HepG2 (cell line): Measurements from ENCODE around the gene NELFB. TPM values are rescaled to one million over a fixed set of nuclear protein-coding genes. Genes with fewer than 3 reads are reported as not detected.

Experiments
- ATAC-seq: fragments of 200-7000 bp; cut with Tn5 transposase; 3 replicates; pipeline ENCODE4 v1.9.1; 2020; ENCODE audit warnings: mild to moderate bottlenecking, moderate library complexity
- BruUV-seq: library from RNA; stranded (reverse); fragments of 400-500 nt; replicated peaks from 2 replicates; lab custom pipeline; 2021; lab: Mats Ljungman, UMichigan
- CTCF ChIA-PET: fragments of 300-600 bp; formaldehyde crosslinking; extraction: SDS; loops from one replicate; lab custom pipeline; 2021; ENCODE audit warnings: low total read pairs, inconsistent platforms, low intra/inter-chr PET ratio; lab: Yijun Ruan, JAX
- POLR2A ChIA-PET: fragments of 350-600 bp; sonication (Branson Sonifier 250); formaldehyde crosslinking; loops from one replicate; lab custom pipeline; 2020; ENCODE audit warnings: antibody characterized with exemption, inconsistent platforms; lab: Yijun Ruan, JAX
- DNase-seq: peaks from one replicate; pipeline ENCODE4 v3.0.0-alpha.2; 2015; ENCODE audit warnings: low spot score
- FAIRE-seq: peaks from 3 replicates; lab custom pipeline; 2011; peaks lifted over from hg19 to GRCh38; lab: Jason Lieb, UNC
- H2AFZ ChIP-seq: one replicate; pipeline ENCODE4 v1.6.1; 2011; ENCODE audit warnings: low read length, inconsistent platforms
- H3K27ac ChIP-seq: fragments of 300-600 bp; 3 replicates; pipeline ENCODE4 v1.8.0; 2011; ENCODE audit warnings: mixed run types, mild to moderate bottlenecking, mixed read lengths, low read length, inconsistent platforms; ENCODE audit not compliant: insufficient read depth; ENCODE audit errors: extremely low read length
- H3K27me3 ChIP-seq, 2 experiments: fragments of 200-600 bp in 1 of 2; 2 replicates in 1 of 2; 3 replicates in 1 of 2; pipeline versions ENCODE4 v1.6.0 to v1.8.0; 2011; ENCODE audit warnings: low read length in 2 of 2, mild to moderate bottlenecking in 2 of 2, moderate library complexity in 2 of 2, inconsistent platforms in 1 of 2; ENCODE audit not compliant: insufficient read depth in 2 of 2, control insufficient read depth in 1 of 2
- H3K36me3 ChIP-seq, 2 experiments: fragments of 200-600 bp in 1 of 2; replicated peaks in 1 of 2; 2 replicates in 1 of 2; 3 replicates in 1 of 2; pipeline versions ENCODE4 v1.5.1 to v1.8.0; 2011; ENCODE audit warnings: low read length in 2 of 2, inconsistent platforms in 1 of 2; ENCODE audit not compliant: insufficient read depth in 2 of 2, control insufficient read depth in 1 of 2
- H3K4me1 ChIP-seq: 2 replicates; pipeline ENCODE4 v1.5.1; 2012; ENCODE audit warnings: low read length, inconsistent platforms; ENCODE audit not compliant: insufficient read depth
- H3K4me2 ChIP-seq: 2 replicates; pipeline ENCODE4 v1.6.0; 2011; ENCODE audit warnings: low read depth, low read length, inconsistent platforms
- H3K4me3 ChIP-seq, 3 experiments: fragments of 200-600 bp in 1 of 3; sonication (generic), shearing (Covaris generic) in 1 of 3; replicated peaks in 1 of 3; 2 replicates each; pipeline ENCODE4 v1.5.1; 2011 to 2016; ENCODE audit warnings: low read length in 3 of 3, inconsistent platforms in 2 of 3, low read depth in 2 of 3, mild to moderate bottlenecking in 2 of 3, control low read depth in 1 of 3, mixed read lengths in 1 of 3; ENCODE audit not compliant: insufficient read depth in 1 of 3
- H3K79me2 ChIP-seq: one replicate; pipeline ENCODE4 v1.6.1; 2011; ENCODE audit warnings: low read length, inconsistent platforms; ENCODE audit not compliant: insufficient read depth
- H3K9ac ChIP-seq: 2 replicates; pipeline ENCODE4 v1.6.0; 2011; ENCODE audit warnings: mild to moderate bottlenecking, low read depth, low read length, inconsistent platforms; ENCODE audit not compliant: insufficient read depth
- H3K9me3 ChIP-seq: 2 replicates; pipeline ENCODE4 v1.5.1; 2012; ENCODE audit warnings: mild to moderate bottlenecking, low read length
- H4K20me1 ChIP-seq: 2 replicates; pipeline ENCODE4 v1.6.0; 2011; ENCODE audit warnings: inconsistent platforms, mild to moderate bottlenecking, low read length, moderate library complexity; ENCODE audit not compliant: insufficient read depth
- ARID5B ChIP-seq: IDR thresholded peaks from 2 replicates; pipeline ENCODE4 v1.4.0; 2020; ENCODE audit warnings: mild to moderate bottlenecking, missing genetic modification reagents
- CCAR2 ChIP-seq: fragments of 200-400 bp; formaldehyde crosslinking; optimal IDR thresholded peaks from 2 replicates; pipeline ENCODE3; 2018; ENCODE audit warnings: low read depth, mild to moderate bottlenecking, low read length, moderate library complexity
- HDAC6 ChIP-seq: fragments of 200-600 bp; sonication (generic); IDR thresholded peaks from 2 replicates; pipeline ENCODE4 v1.7.0; 2017; ENCODE audit warnings: mild to moderate bottlenecking, antibody characterized with exemption, low read length, low read depth
- HMGA1 ChIP-seq: sonication (generic); formaldehyde crosslinking; conservative IDR thresholded peaks from 2 replicates; pipeline ENCODE4 v1.4.0; 2020; ENCODE audit warnings: missing genetic modification reagents
- HOXA7 ChIP-seq: sonication (generic); formaldehyde crosslinking; IDR thresholded peaks from 2 replicates; pipeline ENCODE4 v1.8.1; 2022; ENCODE audit warnings: mild to moderate bottlenecking, missing genetic modification reagents, moderate library complexity
- KMT2B ChIP-seq: IDR thresholded peaks from 2 replicates; pipeline ENCODE4 v1.6.1; 2016; ENCODE audit warnings: missing genetic modification reagents, missing compliant biosample characterization
- MAZ ChIP-seq, 2 experiments: sonication (generic) in 1 of 2; formaldehyde crosslinking in 1 of 2; IDR thresholded peaks; 2 replicates each; pipeline versions ENCODE4 v1.5.0 to v1.6.1; 2012 to 2020; ENCODE audit warnings: low read depth in 2 of 2, mild to moderate bottlenecking in 2 of 2, borderline replicate concordance in 1 of 2, improper control_type of control experiment in 1 of 2, low read length in 1 of 2, missing genetic modification reagents in 1 of 2, moderate library complexity in 1 of 2
- PHF20 ChIP-seq: sonication (generic); formaldehyde crosslinking; IDR thresholded peaks from 2 replicates; pipeline ENCODE4 v1.5.0; 2020; ENCODE audit warnings: mild to moderate bottlenecking, missing genetic modification reagents
- RBM22 ChIP-seq: fragments of 200-400 bp; formaldehyde crosslinking; optimal IDR thresholded peaks from 2 replicates; pipeline ENCODE3; 2017; ENCODE audit warnings: mild to moderate bottlenecking, low read length, moderate library complexity
- ZBTB42 ChIP-seq: sonication (generic); formaldehyde crosslinking; IDR thresholded peaks from 2 replicates; pipeline ENCODE4 v1.5.0; 2020; ENCODE audit warnings: mild to moderate bottlenecking, missing genetic modification reagents
- ZBTB8A ChIP-seq: sonication (generic); formaldehyde crosslinking; IDR thresholded peaks from 2 replicates; pipeline ENCODE4 v1.4.0; 2020; ENCODE audit warnings: mild to moderate bottlenecking, low read depth, missing genetic modification reagents, borderline replicate concordance
- ZC3H13 ChIP-seq: sonication (generic); formaldehyde crosslinking; IDR thresholded peaks from 2 replicates; pipeline ENCODE4 v1.8.1; 2023; ENCODE audit warnings: mild to moderate bottlenecking, missing genetic modification reagents, moderate library complexity
- ZIK1 ChIP-seq: sonication (generic); formaldehyde crosslinking; IDR thresholded peaks from 2 replicates; pipeline ENCODE4 v1.5.0; 2020; ENCODE audit warnings: mild to moderate bottlenecking, low read depth, missing genetic modification reagents, borderline replicate concordance
- ZNF331 ChIP-seq: sonication (generic); formaldehyde crosslinking; IDR thresholded peaks from 2 replicates; pipeline ENCODE4 v1.4.0; 2020; ENCODE audit warnings: missing genetic modification reagents
- ZNF468 ChIP-seq: sonication (generic); formaldehyde crosslinking; IDR thresholded peaks from 2 replicates; pipeline ENCODE4 v1.8.0; 2022; ENCODE audit warnings: mild to moderate bottlenecking, moderate library complexity, missing genetic modification reagents
- ZNF782 ChIP-seq: sonication (generic); formaldehyde crosslinking; IDR thresholded peaks from 2 replicates; pipeline ENCODE4 v1.4.0; 2020; ENCODE audit warnings: missing genetic modification reagents, mild to moderate bottlenecking, borderline replicate concordance
- ZNF891 ChIP-seq: sonication (generic); formaldehyde crosslinking; IDR thresholded peaks from 2 replicates; pipeline ENCODE4 v1.5.0; 2020; ENCODE audit warnings: mild to moderate bottlenecking, missing genetic modification reagents
- ZSCAN29 ChIP-seq: sonication (generic); formaldehyde crosslinking; conservative IDR thresholded peaks from 2 replicates; pipeline ENCODE4 v1.4.0; 2020; ENCODE audit warnings: mild to moderate bottlenecking, missing genetic modification reagents
- WGBS: methylation state at CpG from one replicate; pipeline ENCODE4 v1.1.6; 2017; ENCODE audit warnings: low lambda C conversion rate; 5-methylcytosine and 5-hydroxymethylcytosine counted together
- in situ Hi-C: cut with HindIII; loops from 2 replicates; pipeline ENCODE4 v1.10.0; 2017; ENCODE audit warnings: low pct_unique_long_range_greater_than_20kb; ENCODE audit not compliant: extremely low pct_ligation_motif_present
- intact Hi-C: fragments of 100-400 bp; cut with micrococcal nuclease; formaldehyde crosslinking; loops from one replicate; pipeline ENCODE4 v1.10.0; 2022; ENCODE audit not compliant: unreplicated experiment
- polyA plus RNA-seq, 8 experiments: library from polyadenylated mRNA; depleted of rRNA in 3 of 8; stranded (reverse) in 7 of 8; unstranded in 1 of 8; fragments of >200 nt; fragmentation: Illumina TruSeq in 4 of 8; extraction: Trizol in 4 of 8; gene quantifications; 2 replicates each; pipeline versions ENCODE4 v1.2.1 to v1.2.3, GENCODE V29; 2011 to 2016; ENCODE audit warnings: low read depth in 4 of 8, missing spikeins in 1 of 8, mixed read lengths in 1 of 8; ENCODE audit not compliant: insufficient read depth in 1 of 8
- total RNA-seq, 5 experiments: library from RNA; depleted of rRNA; stranded (reverse); fragments of >200 nt; fragmentation: Illumina TruSeq; extraction: Trizol; gene quantifications; 2 replicates each; pipeline ENCODE4 v1.2.3, GENCODE V29; 2016; ENCODE audit warnings: low read depth in 1 of 5
- TF ChIP-seq, protein P1 (sequence below): sonication (generic); formaldehyde crosslinking; IDR thresholded peaks from 2 replicates; pipeline ENCODE4 v1.4.0; 2020; ENCODE audit warnings: low read depth, mild to moderate bottlenecking, missing genetic modification reagents

The NELFB gene
- total and polyA plus RNA-seq, 2 of the 13 experiments (the other 11 are each of a cell fraction or from before 2014, with no cell fraction given): 26.5 to 45.8 TPM

DNA sequence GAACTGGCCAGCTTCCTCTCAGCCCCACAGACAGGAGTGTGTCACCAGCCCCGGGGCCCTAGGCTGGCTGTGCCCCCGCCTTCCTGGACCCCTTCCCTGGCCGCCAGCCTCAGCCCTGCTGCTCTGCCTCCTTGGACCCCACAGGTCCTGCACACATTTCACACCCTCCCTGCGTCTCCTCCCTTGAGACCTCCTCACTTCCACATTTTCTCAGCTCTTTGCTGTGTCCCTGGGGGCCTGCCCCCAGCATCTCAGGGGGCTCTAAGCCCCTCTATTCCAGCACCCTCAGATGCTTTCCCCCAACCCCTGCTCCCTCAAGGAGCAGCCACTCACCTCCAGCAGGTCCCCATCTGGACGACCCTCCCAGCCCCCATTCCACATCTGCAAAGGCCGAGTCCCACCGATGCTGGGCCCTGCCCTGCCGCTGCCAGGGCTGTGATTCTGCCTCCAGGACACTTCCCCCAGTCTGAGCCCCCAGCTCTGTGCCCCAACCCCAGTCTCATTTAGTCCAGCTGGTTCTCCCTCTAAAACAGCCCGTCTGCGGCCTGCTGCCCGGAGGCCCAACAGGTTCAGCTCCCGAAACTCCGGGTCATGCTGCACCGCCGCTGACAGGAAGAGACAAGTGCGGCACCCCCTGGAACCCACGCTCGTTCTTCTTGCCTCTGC is 20.2 kb upstream of the NELFB start:
- CTCF ChIA-PET: interaction anchor here (1.0 to 2.6 kb wide), 3 partner anchors 46 to 72 kb away, joined by 3 to 19 read pairs (median 3); partner anchors contain the start of genes ANAPC2 and SSNA1
- H3K4me2 ChIP-seq: peak overlapping the region; percentile 85
- in situ Hi-C loops: no loop called here
- no peak for TF ChIP-seq RBM22
- peak; percentile 40; the same call in 1 of the 2 replicates for TF ChIP-seq ZC3H13 (CRISPR knock-in tag)
- TF ChIP-seq ZBTB42 (CRISPR knock-in tag): no peak
- TF ChIP-seq ZBTB8A: 0 out of 2 replicates have a peak, but pooled peaks have one; percentile 19
- TF ChIP-seq ZNF782 (CRISPR knock-in tag): 0 out of 2 replicates have a peak, but pooled peaks have one; percentile 10
- no peak for TF ChIP-seq HMGA1
- no peak for TF ChIP-seq ZSCAN29 (CRISPR knock-in tag)
- TF ChIP-seq ZIK1 (CRISPR knock-in tag): no peak
- TF ChIP-seq, protein P1, sequence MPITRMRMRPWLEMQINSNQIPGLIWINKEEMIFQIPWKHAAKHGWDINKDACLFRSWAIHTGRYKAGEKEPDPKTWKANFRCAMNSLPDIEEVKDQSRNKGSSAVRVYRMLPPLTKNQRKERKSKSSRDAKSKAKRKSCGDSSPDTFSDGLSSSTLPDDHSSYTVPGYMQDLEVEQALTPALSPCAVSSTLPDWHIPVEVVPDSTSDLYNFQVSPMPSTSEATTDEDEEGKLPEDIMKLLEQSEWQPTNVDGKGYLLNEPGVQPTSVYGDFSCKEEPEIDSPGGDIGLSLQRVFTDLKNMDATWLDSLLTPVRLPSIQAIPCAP: no peak
- no peak for TF ChIP-seq ZNF331 (CRISPR knock-in tag)
- no peak for TF ChIP-seq ZNF468 (CRISPR knock-in tag)
- TF ChIP-seq ZNF891 (CRISPR knock-in tag): 0 out of 2 replicates have a peak, but pooled peaks have one; percentile 3
- TF ChIP-seq MAZ (IDR thresholded peaks at IDR 0.05; ENCODE audit: borderline replicate concordance, low read depth, low read length): no peak
- TF ChIP-seq MAZ (CRISPR knock-in tag; IDR thresholded peaks at IDR 0.05; ENCODE audit: low read depth): no peak
- 0 out of 2 replicates have a peak, but pooled peaks have one; percentile 17 for TF ChIP-seq PHF20 (CRISPR knock-in tag)
- no peak for TF ChIP-seq ARID5B (CRISPR knock-in tag)
- TF ChIP-seq CCAR2: no peak
- TF ChIP-seq HDAC6: no peak
- TF ChIP-seq KMT2B: 0 out of 2 replicates have a peak, but pooled peaks have one; percentile 12
- TF ChIP-seq HOXA7 (CRISPR knock-in tag): 0 out of 2 replicates have a peak, but pooled peaks have one; percentile 19

More for the DNA sequence above, 20.2 kb upstream of the NELFB start:
- peak overlapping the region; percentile 68 for H3K27ac ChIP-seq
- peak overlapping the region; percentile 67 to 81 (median 72) for H3K4me3 ChIP-seq
- intact Hi-C loops: no loop called here
- POLR2A ChIA-PET: interaction anchor here (0.7 to 4.1 kb wide), 5 partner anchors 11 to 34 kb away, joined by 4 to 45 read pairs (median 15); partner anchors contain the start of genes CYSRT1, NELFB, RNF208 and TPRN
- 4% methylated on average over 13 of the region's 18 CpGs for WGBS
- no peak overlapping the region for H2AFZ ChIP-seq
- FAIRE-seq (no peak), DNase-seq (no peak), ATAC-seq (no peak)
- peaks cover 15% of the 10 kb centered on the region for H3K79me2 ChIP-seq
- no TSS peak for BruUV-seq
- peak overlapping the region; percentile 72 for H3K9ac ChIP-seq
- H3K36me3 ChIP-seq: no peaks in the 10 kb centered on the region
- H3K27me3 ChIP-seq: no peaks in the 10 kb centered on the region
- H4K20me1 ChIP-seq: no peaks in the 10 kb centered on the region
- peaks cover 66% of the 10 kb centered on the region for H3K4me1 ChIP-seq
- no peaks in the 10 kb centered on the region for H3K9me3 ChIP-seq
